Loucy (cell line): ENCODE data around the gene ATG10.

Source experiments
- CTCF ChIP-seq: fragments of 200-600 bp; sonication (generic); conservative IDR thresholded peaks from 2 replicates; pipeline ENCODE4 v1.5.1; 2014; ENCODE audit warnings: mild to moderate bottlenecking, antibody characterized with exemption, low read length
- EZH2phosphoT487 ChIP-seq: fragments of 200-600 bp; IDR thresholded peaks from 2 replicates; pipeline ENCODE4 v1.6.1; 2018; ENCODE audit warnings: antibody characterized with exemption, mild to moderate bottlenecking, moderate library complexity, borderline replicate concordance

DNA sequence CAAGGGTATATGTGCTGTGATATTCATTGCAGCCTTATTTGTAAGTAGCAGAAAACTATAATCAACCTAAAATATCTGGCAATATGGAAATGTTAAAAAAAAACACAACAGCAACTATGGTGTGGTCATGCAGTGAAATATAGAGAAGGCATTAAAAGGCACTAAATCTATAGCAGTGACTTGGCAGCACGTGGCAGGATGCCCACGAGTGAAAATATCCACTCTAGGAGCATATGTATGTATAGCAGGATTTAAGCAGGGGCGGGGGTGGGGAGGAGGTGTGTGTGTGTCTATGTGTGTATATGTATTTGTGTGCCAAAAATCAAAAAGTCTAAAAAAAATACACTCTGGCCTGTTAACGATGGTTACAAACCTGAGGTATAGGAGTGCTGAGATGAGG lies 190.8 kb downstream of the ATG10 start:
- TF ChIP-seq CTCF = no peak
- TF ChIP-seq EZH2phosphoT487 = no peak
